NCI-H2196 (cell line): Measurements from ENCODE around the gene AMELX.

Experiments used
- DNase-seq: peaks from one replicate; lab custom pipeline; 2025; ENCODE audit not compliant: unreplicated experiment; lab: John Stamatoyannopoulos, UW

AMELX gene

GRCh38 chrX:11293113-11293512 lies at the start of gene AMELX:
TSS of gene AMELX (plus strand) at chrX:11293413. CDS start at chrX:11294789, 1,376 bp downstream.
- no peak for DNase-seq

- no peak for DNase-seq
Observed at GRCh38 chrX:11244636-11245035, 48.6 kb upstream of the AMELX start.

- DNase-seq, result no peak
Observed at GRCh38 chrX:11254417-11255109, 38.6 kb upstream of the AMELX start.

GRCh38 chrX:11257290-11257689 lies 35.9 kb upstream of the AMELX start:
- no peak for DNase-seq

- DNase-seq, result no peak
Observed at GRCh38 chrX:11257711-11258110, 35.5 kb upstream of the AMELX start.

GRCh38 chrX:11259437-11259836 lies 33.8 kb upstream of the AMELX start:
- no peak for DNase-seq

- DNase-seq, result no peak
Observed at GRCh38 chrX:11261260-11261659, 32.0 kb upstream of the AMELX start.

GRCh38 chrX:11264925-11265324 lies 28.3 kb upstream of the AMELX start:
- no peak for DNase-seq

- DNase-seq, result no peak
Observed at GRCh38 chrX:11265352-11265751, 27.9 kb upstream of the AMELX start.

- DNase-seq, result no peak
Observed at GRCh38 chrX:11266573-11267003, 26.6 kb upstream of the AMELX start.

GRCh38 chrX:11267425-11267824 lies 25.8 kb upstream of the AMELX start:
- no peak for DNase-seq

- DNase-seq, result no peak
Observed at GRCh38 chrX:11269006-11269405, 24.2 kb upstream of the AMELX start.

- no peak for DNase-seq
Observed at GRCh38 chrX:11269996-11270395, 23.2 kb upstream of the AMELX start.

GRCh38 chrX:11272290-11272689 lies 20.9 kb upstream of the AMELX start:
- DNase-seq, result no peak

- DNase-seq, result no peak
Observed at GRCh38 chrX:11272863-11273262, 20.4 kb upstream of the AMELX start.

GRCh38 chrX:11273544-11273943 lies 19.7 kb upstream of the AMELX start:
- DNase-seq, result no peak

- no peak for DNase-seq
Observed at GRCh38 chrX:11282043-11282442, 11.2 kb upstream of the AMELX start.

GRCh38 chrX:11285651-11286050 lies 7.6 kb upstream of the AMELX start:
- DNase-seq, result no peak

GRCh38 chrX:11287505-11287904 lies 5.7 kb upstream of the AMELX start:
- no peak for DNase-seq

GRCh38 chrX:11290416-11291102 lies 2.7 kb upstream of the AMELX start:
- no peak for DNase-seq

GRCh38 chrX:11296051-11296450 lies 2.8 kb downstream of the AMELX start:
- DNase-seq, result no peak

- DNase-seq, result no peak
Observed at GRCh38 chrX:11298600-11298999, 5.4 kb downstream of the AMELX start.

- no peak for DNase-seq
Observed at GRCh38 chrX:11304829-11305228, 11.6 kb downstream of the AMELX start.
